Measurements from ENCODE around the gene SSTR3.

SSTR3 gene

GRCh38 chr22:37196539-37197450 is 15.5 kb downstream of the SSTR3 start:
- DNase-seq (ENCODE audit: low spot score) = peak; percentile 80

- DNase-seq (ENCODE audit: low spot score) = no peak
Observed at GRCh38 chr22:37195921-37196320, 16.4 kb downstream of the SSTR3 start.

DNA sequence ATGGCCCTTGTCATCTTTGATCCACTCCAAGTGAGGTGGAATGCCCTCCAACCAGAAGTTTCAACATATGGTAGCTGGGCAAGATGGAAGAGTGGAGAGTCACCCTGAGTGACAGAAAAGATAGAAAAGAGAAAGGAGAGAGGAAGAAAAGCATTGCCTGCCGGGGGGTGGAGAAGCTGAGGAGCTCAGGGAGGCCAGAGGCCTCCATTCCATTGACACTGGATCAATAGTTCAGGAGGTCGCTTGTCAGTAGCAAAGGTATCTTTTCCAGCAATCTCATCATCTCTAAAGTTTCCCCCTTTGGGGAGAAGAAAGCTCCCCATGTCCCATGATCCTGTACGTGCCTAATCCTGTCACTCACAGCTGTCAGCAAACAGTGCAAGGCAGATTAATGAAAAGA is 17.5 kb downstream of the SSTR3 start:
- no peak for DNase-seq (ENCODE audit: low spot score)

- DNase-seq (ENCODE audit: low spot score) = peak; percentile 76
Observed at GRCh38 chr22:37193629-37194191, 18.6 kb downstream of the SSTR3 start.

- no peak for DNase-seq (ENCODE audit: low spot score)
Observed at GRCh38 chr22:37192741-37193140, 19.5 kb downstream of the SSTR3 start.

DNA sequence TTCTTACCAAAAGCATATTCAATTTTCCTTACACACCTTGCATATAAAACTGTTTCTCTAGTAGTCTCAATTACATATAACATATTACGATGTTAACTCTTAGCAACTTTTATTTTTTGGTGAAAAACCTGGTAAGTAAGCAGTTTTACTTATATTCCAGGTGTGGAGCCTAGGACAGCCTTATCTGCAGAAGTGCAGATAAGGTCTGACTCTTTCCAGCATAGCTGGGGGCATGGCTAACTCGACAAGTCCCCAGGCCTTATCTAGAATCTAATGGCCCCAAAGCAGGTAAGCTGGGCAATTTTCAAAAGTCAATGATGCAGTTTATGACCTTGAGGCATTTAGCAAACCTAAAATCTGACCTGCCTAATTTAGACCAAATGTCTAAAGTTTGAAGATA is 20.1 kb downstream of the SSTR3 start:
- no peak for DNase-seq (ENCODE audit: low spot score)

GRCh38 chr22:37190262-37190780 is 22.0 kb downstream of the SSTR3 start:
- no peak for DNase-seq (ENCODE audit: low spot score)

- no peak for DNase-seq (ENCODE audit: low spot score)
Observed at GRCh38 chr22:37188901-37189466, 23.3 kb downstream of the SSTR3 start.

- no peak for DNase-seq (ENCODE audit: low spot score)
Observed at GRCh38 chr22:37187891-37188761, 24.2 kb downstream of the SSTR3 start, which contains the start of gene C1QTNF6. Gene C1QTNF6 (minus strand): TSS chr22:37188247. CDS start chr22:37188213, 34 bp downstream.

- no peak for DNase-seq (ENCODE audit: low spot score)
Observed at GRCh38 chr22:37187552-37187890, 24.8 kb downstream of the SSTR3 start.

- no peak for DNase-seq (ENCODE audit: low spot score)
Observed at GRCh38 chr22:37186997-37187522, 25.2 kb downstream of the SSTR3 start.

DNA sequence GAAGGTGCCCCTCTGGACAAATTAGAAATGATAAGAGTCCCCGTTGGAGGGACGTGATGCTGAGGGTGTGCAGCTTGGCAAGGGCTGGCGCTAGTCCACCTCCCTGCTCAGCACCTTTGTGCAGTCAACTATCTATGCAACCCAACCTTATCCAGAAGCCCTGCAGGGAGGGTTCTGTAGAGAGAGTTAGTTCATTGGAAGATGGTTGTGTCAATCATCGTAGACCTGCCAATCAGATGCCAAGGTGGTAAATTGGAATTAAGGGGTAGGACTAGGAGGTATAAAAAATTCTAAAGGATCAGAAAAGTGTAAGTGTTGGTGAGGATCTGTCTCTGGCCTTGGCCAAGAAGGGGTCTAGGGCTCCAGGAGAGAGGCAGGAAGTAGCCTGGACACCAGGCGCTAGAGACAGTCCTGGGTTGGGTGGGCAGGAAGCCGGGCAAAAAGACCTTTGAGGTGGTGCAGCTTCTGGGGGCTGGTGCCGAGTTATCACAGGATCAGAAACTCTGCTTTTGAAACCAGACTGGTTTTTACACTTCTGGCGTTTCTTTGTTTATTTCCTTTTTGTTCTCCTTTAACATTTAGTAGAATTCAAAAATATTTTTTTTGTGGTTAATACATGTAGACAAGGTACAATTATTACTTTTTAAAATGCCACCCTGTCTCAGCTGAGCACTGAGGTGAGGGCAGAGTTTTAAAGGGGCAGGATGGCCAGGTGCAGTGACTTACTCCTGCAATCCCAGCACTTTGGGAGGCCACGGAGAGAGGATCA is 25.9 kb downstream of the SSTR3 start:
- DNase-seq (ENCODE audit: low spot score) = peak; percentile 83

GRCh38 chr22:37185646-37186227 is 26.5 kb downstream of the SSTR3 start:
- no peak for DNase-seq (ENCODE audit: low spot score)

GRCh38 chr22:37184816-37185541 is 27.3 kb downstream of the SSTR3 start:
- no peak for DNase-seq (ENCODE audit: low spot score)

- no peak for DNase-seq (ENCODE audit: low spot score)
Observed at GRCh38 chr22:37184380-37184755, 27.9 kb downstream of the SSTR3 start.

- no peak for DNase-seq (ENCODE audit: low spot score)
Observed at GRCh38 chr22:37183432-37184379, 28.6 kb downstream of the SSTR3 start.

GRCh38 chr22:37182949-37183245 is 29.4 kb downstream of the SSTR3 start:
- no peak for DNase-seq (ENCODE audit: low spot score)

GRCh38 chr22:37182101-37182948 is 30.0 kb downstream of the SSTR3 start:
- no peak for DNase-seq (ENCODE audit: low spot score)
